Cardiac fibroblast (primary cell): ENCODE measurements around the gene DIAPH2.
A peak's percentile ranks its signal among the peaks of the same experiment; 100 is the strongest.

Source experiments
- DNase-seq, 2 donors: peaks; one replicate each; pipeline versions ENCODE4 v3.0.0 to v3.0.0-alpha.2; 2010; ENCODE audit warnings: low read depth in 2 of 2
- H3K4me3 ChIP-seq, 2 donors: replicated peaks in 1 of 2; 1 replicate in 1 of 2; 2 replicates in 1 of 2; pipeline ENCODE4 v1.5.1; 2011; ENCODE audit warnings: low read depth in 2 of 2, low read length in 2 of 2, mild to moderate bottlenecking in 2 of 2, moderate library complexity in 1 of 2
- TF ChIP-seq, protein P1 (sequence below): IDR thresholded peaks from one replicate; pipeline ENCODE4 v1.5.1; 2011; ENCODE audit warnings: low read depth, mild to moderate bottlenecking, low read length, inconsistent platforms

The DIAPH2 gene

DNA sequence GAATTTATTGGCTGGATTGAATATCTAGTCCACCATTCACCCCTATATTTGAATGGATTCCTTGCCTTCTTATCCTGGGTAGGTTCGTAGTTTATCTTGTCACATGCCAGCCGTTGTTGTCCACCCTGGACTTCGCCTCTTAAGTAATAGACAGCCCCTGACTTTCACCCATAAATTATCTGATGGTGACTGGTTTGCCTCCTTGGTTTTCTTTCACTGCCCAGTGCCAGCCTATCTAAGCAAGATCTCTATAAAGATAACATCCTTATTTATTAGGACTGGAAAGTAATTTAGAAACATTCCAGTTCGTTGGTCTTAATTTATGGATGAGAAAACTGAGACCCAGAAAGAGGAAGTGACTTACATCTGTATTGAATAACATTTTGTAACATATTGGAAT lies 609.4 kb downstream of the DIAPH2 start:
- no peak overlapping the region for H3K4me3 ChIP-seq
- TF ChIP-seq, protein P1, sequence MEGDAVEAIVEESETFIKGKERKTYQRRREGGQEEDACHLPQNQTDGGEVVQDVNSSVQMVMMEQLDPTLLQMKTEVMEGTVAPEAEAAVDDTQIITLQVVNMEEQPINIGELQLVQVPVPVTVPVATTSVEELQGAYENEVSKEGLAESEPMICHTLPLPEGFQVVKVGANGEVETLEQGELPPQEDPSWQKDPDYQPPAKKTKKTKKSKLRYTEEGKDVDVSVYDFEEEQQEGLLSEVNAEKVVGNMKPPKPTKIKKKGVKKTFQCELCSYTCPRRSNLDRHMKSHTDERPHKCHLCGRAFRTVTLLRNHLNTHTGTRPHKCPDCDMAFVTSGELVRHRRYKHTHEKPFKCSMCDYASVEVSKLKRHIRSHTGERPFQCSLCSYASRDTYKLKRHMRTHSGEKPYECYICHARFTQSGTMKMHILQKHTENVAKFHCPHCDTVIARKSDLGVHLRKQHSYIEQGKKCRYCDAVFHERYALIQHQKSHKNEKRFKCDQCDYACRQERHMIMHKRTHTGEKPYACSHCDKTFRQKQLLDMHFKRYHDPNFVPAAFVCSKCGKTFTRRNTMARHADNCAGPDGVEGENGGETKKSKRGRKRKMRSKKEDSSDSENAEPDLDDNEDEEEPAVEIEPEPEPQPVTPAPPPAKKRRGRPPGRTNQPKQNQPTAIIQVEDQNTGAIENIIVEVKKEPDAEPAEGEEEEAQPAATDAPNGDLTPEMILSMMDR, result no peak
- DNase-seq, result no peak

- no peak overlapping the region for H3K4me3 ChIP-seq
- DNase-seq, result no peak
- TF ChIP-seq, protein P1, result no peak
Observed at GRCh38 chrX:97295954-97296353, 611.3 kb downstream of the DIAPH2 start.

DNA sequence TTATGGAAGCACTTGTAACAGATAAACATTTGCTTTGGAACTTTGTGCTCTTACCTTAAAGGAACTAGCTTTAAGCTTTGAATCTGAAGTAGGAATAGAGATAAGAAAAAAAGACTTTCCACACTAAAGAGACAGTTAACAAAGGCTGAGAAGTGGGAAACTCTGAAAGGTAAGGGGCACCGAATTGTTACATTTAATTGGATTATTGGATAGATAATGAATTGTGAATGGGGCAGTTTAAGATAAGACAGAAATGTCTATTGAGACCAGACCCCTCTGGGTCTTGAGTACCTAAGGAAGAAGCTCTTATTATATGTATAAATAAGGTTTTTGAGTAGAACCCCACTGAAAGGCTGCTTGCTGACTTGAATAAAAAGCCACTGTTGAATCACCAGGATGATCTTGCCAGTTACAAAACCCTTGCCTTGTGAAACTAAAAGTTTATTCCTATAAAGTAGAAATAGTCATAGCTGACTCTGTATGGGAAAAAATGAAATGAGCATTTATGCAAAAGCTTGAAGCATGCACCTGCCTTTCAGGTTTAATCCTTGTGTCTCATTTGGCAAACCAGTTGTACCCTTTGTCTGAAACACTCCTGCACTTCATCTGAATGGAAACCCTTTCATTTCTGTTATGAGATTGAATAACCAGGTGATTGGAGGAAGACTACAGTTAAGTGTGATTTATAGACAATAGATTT lies 622.3 kb downstream of the DIAPH2 start:
- TF ChIP-seq, protein P1, result no peak
- DNase-seq, result no peak
- no peak overlapping the region for H3K4me3 ChIP-seq

DNA sequence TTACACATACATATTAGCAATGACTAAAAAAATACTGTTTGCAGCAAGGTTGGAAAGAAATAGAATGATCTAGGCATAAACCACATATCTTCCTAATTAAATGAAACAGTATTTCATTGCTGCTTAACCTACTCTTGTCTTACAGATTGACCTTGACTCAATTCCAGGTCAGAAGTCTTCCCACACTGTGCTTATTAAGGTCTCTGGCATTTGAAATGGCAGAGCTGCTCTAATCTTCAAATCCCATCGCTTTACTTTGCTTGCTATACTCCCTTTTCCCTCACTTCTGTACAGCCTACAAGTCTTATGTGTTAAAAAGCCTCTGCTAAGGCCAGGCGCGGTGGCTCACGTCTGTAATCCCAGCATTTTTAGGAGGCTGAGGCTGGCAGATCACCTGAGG lies 623.5 kb downstream of the DIAPH2 start:
- peak in 1 of 2 donors; percentile 19 for DNase-seq
- TF ChIP-seq, protein P1, result no peak
- no peak overlapping the region for H3K4me3 ChIP-seq

- no peak for DNase-seq
- no peak overlapping the region for H3K4me3 ChIP-seq
- TF ChIP-seq, protein P1, result no peak
Observed at GRCh38 chrX:97309487-97310116, 625.0 kb downstream of the DIAPH2 start.

DNA sequence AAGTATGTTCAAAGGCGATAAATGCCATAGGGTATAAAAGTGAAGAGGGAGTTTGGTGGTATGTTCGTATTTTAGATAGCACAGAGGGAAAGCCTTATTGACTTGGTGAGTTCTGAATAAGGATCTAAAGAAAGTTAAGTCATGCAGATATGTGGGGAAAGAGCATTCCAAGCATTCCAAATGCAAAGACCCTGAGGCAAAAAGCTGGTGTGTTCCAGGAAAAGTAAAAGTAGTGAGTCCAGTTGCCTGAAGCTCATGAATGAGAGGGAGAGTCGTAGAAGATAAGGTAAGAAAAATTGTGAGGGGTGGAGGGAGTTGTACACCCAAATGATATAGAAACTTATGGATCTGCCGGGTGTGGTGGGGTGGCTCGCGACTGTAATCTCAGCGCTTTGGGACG lies 625.7 kb downstream of the DIAPH2 start:
- TF ChIP-seq, protein P1, result no peak
- H3K4me3 ChIP-seq, result no peak overlapping the region
- DNase-seq, result peak in 1 of 2 donors; percentile 3
